Heart left ventricle (tissue), 13 donors: ENCODE results near the gene RACGAP1.

Experiments
- CTCF ChIP-seq, 12 donors: fragments of 200-600 bp; sonication (generic) in 4 of 12; IDR thresholded peaks; one replicate each; pipeline versions ENCODE4 v1.5.0 to v1.8.0; 2018 to 2022; ENCODE audit warnings: antibody characterized with exemption in 12 of 12, mild to moderate bottlenecking in 5 of 12
- POLR2A ChIP-seq, 2 donors: fragments of 450-650 bp; IDR thresholded peaks; one replicate each; pipeline ENCODE4 v1.6.1; 2017; ENCODE audit warnings: antibody characterized with exemption in 2 of 2, mild to moderate bottlenecking in 2 of 2, moderate library complexity in 2 of 2
- donor health status: ischemic (EF 13 %, LVEDD 7.1; RV severe dilation, severe dysfunction).
- donor health status: DM: no; HTN: yes; CAD: no.
- donor health status: DM: no; HTN: no; CAD: no.
- donor health status: ischemic (EF 25% LVEDD 6.9; RV normal size, moderate dysfunction).
- donor health status: ischemic (EF 25% LVEDD 5.7; RV mildly dilated, moderate dysfunction).
- donor health status: ischemic (EF 35%, LVEDD 5.7; RV mildly dilated, moderate dysfunction).
- donor health status: nonischemic (EF 11% LVEDD 7.7; RV severe dilation, severe dysfunction).
- donor health status: DM: yes; HTN: yes; CAD: no.
- donor health status: PGD.
- donor health status: ischemic (EF 29% LVEDD 5.4; RV normal size, mild dysfunction).
- donor health status: nonischemic (EF 23%, LVEDD 6.1; RV moderate dilation, normal function).

- TF ChIP-seq CTCF (IDR thresholded peaks at IDR 0.05), result no peak
- no peak for TF ChIP-seq POLR2A (IDR thresholded peaks at IDR 0.05)
Measured at GRCh38 chr12:49955899-49956662, 69.2 kb downstream of the RACGAP1 start.
